GM19438 (cell line): ENCODE results near the gene SPAM1.
"Not testable (repeated sequence)": the region's sequence is repeated elsewhere in the genome, so short reads cannot be mapped to it uniquely, and the experiment has no call there.

Experiments
- ATAC-seq: cut with Tn5 transposase; IDR thresholded peaks from one replicate; pipeline ENCODE4 v1.9.1; 2021; ENCODE audit warnings: low read depth; ENCODE audit not compliant: unreplicated experiment

Gene SPAM1

DNA sequence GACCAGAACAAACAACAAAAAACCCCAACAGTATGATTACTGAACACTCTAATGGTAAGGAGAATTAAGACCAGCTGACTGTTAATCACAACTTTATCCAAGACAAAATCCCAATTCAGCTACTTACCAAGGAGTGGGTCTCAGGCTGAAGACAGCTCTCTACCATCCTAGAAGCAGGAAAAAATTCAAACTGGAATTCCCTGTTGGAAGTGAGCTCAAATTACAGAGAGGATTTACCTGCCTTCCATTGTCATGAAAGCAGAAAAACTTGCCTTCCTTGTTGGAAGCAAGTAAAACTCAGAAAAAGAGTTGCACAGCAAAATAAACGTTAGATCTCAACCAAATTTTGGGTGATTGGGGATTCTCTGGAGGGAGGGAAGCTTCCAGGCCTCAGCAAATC lies 20.9 kb downstream of the SPAM1 start:
- no peak for ATAC-seq

DNA sequence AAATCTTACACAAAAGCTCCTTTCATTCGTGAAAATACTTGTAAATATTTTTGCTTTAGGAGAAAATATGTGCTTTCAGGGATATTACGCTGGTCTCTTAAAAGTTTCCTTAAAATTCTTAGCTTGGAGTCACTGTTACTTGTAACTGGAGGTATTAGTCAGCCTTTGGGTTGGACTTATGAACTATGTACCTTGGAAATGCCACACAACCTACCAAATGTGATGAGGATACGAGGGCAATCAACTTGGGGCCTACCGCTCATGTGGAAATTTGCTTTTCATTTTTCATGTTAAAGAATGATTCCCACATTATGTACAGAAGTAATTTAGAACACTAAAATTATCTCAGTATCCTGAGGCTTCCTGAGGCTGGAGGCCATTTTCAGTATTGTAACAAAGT lies 23.1 kb downstream of the SPAM1 start:
- ATAC-seq = no peak

DNA sequence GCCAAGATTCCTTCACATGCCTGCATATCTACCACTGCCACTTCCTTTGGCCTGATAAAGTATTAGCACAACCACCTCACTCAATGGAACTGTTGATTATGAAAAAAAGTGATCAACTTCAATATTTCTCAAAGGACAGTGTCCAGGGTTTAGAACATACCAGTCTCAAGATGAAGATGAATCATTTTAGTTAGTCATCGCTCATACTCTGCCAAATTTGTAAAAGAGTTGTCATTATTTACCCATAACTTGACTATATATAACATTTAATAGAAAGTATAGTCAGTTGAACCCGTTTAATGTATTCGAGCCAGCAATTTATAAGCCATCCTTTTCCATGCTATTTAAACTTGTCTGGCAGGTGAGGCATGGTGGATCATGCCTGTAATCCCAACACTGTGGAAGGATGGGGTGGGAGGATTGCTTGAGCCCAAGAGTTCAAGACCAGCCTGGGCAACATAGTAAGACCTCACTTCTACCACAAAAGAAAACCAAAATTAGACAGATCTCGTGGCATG lies 33.2 kb downstream of the SPAM1 start:
- no peak for ATAC-seq

DNA sequence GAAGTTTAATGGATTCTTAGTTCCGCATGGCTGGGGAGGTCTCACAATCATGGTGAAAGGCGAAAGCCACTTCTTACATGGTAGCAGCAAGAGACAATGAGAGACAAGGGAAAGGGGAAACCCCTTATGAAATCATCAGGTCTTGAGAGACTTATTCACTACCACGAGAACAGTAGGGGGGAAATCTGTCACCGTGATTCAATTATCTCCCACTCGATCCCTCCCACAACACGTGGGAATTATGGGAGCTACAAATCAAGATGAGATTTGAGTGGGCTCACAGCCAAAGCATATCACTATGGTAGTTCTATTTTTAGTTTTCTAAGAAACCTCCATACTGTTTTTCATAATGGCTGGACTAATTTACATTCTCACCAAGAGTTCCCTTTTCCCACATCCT lies 36.7 kb downstream of the SPAM1 start:
- ATAC-seq = no peak

DNA sequence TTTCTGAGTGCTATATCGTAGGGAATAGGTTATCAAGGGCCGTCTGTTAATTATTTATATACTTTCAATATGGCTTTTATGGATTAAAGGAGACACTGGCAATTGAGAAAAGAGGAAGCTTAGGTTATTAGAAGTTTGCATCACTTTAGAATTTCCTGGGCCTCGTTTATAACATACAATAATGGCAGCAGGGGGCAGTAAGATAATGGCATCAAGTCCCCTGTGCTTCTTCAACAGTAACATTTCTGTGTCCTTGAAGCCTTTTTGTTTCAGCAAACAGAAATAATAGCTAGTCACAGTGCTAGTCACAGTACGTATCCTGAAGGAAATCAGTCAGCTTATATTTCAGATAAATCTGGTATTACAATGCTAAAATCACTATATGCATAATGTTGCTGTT lies 41.9 kb downstream of the SPAM1 start:
- no peak for ATAC-seq

DNA sequence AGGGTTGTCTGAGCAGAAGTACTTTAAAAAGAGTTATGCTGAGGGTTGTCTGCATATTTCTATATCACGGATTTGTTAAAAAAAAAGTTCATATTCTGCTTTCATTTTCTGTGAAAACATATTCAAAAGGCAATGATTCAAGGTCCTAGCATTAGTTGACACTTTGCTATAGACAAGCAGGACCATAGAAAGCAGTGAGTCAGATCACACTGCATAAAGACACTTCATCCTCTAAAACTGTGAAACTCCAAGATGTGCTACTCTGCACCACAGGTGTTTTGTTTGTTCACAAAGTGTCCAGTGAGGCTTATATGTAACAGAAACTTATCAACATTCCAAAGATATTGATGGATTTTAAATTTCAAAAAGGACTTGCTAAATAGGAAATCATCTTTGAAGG lies 47.0 kb downstream of the SPAM1 start:
- ATAC-seq = no peak

DNA sequence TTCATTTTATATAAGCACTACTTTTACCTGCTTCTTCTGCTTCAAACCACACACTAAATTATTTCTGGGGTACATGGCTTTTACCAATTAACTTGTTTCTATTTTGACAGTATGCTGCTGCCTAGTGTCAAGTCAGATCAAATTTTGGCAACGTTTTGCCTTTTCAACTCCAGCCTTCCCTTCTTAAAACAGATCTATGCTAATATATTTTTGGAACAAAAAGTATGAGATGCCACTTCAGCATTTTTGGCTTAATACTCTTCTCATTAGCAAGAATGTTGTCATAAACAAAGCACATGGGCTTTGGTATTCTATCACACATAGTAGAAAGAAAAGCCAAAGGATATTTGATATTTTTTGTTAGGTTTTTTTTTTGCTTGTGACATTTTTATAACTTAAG lies 47.8 kb downstream of the SPAM1 start:
- ATAC-seq = no peak

DNA sequence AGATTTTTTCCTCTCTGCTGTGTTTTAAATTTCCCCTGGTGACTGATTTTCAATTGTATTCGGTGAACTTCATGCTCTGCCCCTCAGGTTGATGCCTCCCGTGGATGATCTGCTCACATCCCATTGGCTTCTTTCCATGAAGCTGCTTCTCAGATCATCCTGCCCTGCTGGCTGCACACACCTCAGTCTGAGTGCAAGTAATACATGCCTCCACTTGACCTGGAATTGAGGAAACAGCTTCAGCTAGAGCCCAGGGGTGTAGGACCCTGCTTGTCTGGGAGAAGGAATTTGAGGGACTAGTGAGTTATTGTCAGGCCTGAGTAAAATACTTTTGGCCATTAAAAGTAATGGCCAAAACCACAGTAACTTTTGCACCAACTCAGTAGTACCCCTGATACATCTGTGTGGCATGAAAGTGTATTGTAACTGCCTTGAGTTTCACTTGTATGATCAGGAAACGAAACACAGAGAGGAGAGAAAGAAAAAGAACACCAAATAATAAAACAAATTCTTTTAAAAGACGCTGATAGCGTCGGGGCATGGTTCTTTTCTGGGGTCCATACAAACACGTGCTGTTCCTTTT lies 49.4 kb downstream of the SPAM1 start:
- ATAC-seq = no peak

DNA sequence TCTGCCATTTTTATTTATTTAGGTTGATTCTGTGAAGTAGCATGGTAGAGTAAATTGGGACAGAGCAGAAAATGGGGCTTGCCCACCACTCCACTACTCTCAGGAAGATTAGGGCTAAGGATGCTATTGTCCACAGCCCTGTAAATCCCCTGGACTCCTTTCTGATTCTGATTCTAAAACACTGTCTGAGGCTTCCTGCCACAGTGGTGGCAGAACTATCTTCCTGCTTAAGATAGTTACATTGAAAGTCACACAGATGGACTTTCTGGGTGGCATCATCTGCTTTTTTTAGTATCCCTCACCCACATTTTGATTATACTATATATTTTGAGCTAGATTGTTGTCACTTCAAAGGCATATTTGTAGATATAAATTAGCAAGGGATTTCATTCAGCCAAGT lies 50.0 kb downstream of the SPAM1 start:
- ATAC-seq = no peak

DNA sequence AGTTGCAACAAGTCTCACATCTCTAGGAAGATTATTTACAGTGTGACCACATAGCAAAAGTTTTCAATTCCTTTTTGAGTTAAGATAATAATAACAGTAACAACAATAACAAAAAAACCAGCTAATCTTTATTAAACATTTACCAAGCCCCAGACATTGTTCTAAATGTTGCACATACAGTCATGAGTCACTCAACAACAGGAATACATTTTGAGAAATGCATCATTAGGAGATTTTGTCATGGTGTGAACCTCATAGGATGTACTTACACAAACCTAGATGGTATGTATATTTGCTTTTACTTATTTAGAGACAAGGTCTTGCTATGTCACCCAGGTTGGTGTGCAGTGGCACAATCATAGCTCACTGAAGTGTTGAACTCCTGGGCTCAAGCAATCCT lies 52.0 kb downstream of the SPAM1 start:
- ATAC-seq = no peak

DNA sequence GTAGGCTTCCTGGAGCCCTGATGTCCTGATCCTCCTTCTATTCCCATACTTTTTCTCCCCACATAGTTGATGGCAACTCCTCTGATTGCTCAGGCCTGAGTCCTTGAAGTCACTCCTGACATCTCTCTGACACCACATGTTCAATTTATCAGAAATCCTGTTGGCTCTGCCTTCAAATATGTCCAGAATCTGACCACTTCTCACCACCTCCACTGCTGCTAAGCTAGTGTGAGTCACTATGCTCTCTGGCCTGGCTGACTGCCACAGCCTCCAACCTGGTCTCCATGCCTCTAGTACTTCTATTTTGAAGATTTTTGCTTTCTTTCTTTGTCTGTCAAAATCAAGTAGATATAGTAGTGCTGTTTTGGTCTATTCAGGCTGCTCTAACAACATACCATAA lies 54.8 kb downstream of the SPAM1 start:
- no peak for ATAC-seq

DNA sequence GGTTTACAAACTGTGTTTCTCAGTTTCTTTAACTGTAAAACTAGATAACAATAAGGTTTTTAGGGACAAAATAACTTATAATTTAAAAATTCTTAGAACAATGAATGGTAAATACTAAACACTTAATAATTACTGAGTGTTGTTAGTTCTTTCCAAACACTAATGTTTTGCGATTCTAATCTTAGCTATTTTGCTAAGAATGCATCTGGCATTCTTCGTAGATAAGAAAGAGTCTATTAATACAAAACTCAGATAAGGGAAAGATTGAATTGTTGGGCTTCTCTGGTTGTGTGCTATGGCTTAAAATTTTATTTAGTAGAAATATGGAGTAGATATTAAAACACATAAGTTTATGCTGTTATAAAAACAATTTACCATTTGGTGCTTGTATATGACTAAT lies 62.4 kb downstream of the SPAM1 start:
- no peak for ATAC-seq

DNA sequence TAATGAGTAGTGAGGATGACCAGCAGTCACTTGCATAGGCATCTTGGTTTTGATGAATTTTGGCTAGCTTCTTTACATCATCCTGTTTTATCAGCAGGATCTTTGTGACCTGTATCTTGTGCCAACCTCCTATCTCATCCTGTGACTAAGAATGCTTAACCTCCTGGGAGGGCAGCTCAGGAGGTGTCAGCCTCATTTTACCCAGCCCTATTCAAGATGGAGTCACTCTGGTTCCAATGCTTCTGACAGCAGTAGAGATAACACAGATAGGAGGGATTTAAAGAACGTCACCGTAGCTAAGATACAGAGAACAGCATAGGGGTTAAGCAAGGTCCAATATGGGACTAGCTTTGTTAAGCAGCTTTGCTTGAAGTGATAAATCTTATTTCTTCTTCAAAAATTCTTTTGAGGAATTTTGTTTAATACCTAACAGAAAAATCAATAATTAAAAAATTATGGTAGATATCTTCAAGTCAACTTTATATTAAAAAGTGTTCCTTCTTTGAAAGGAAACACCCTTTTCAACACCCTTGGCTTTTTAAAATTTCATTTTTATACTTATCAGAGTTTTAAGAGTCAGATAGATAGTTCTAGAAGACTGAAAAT lies 68.0 kb downstream of the SPAM1 start:
- ATAC-seq = no peak

DNA sequence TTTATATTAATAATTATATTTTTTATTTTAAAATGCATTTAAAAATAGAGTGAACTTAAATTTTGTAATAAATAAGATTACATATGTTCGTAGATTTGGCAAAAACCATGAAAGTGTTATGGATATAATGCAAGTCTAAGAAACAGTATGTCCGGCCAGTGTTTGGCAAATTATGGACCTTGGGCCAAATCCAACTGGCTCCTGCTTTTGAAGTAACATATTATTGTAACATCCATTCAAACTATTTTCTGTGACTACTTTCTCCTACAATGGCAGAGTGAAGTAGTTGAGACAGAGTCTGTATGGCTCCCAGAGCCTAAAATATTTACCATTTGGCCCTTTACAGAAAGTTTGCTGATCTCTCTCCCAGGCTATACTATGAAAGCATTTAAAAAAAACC lies 69.0 kb downstream of the SPAM1 start:
- ATAC-seq = no peak

DNA sequence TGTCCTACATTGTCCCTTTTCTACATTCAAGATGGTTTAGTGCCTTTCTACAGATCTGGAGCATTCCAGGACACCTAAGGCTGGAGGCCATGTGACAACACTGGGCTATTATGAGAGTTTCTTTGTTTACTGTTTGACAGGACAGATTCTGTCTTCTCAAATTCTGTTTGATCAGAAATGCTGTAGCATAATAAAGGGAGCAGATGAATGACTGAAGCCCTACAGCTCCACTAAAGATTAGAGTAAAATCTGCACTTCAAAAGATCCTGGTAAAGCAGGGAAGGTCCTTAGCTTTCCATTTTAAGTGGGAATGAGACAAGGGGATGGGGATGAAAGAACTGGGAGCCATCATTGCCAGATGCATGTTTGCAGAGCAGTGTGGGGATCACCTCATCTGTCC lies 69.4 kb downstream of the SPAM1 start:
- ATAC-seq = no peak

DNA sequence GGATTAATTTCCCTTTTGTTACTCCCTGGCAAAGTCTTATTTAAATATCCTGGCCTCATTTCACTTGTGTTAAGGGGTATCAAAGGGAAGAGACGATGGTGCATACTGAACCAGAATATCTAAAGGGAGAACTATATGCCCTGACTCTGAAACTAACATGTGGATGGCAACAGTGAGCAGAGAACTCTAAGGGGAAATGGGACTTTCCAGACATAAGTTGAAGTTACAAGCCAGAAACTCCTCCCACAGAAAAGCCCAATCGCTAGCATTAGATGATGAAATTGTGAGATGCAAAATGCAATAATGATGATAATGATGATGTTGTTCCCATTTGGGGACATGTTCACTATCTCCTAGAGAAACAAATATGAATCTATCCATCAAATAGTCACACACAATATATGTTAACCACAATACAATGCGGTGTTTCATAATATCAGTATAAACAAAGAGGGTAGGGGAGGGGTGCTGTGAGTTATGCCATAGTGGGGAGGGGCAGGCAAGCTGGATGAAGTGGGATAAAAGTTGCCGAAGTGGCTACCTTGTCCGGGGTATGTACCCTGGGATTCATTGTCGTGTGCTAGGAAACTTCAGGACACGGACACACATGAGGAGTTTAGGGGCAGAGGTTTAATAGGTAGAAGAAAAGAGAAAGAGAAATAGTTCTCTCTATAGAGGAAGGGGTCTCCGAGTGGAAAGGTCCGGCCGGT lies 70.7 kb downstream of the SPAM1 start:
- no peak for ATAC-seq

DNA sequence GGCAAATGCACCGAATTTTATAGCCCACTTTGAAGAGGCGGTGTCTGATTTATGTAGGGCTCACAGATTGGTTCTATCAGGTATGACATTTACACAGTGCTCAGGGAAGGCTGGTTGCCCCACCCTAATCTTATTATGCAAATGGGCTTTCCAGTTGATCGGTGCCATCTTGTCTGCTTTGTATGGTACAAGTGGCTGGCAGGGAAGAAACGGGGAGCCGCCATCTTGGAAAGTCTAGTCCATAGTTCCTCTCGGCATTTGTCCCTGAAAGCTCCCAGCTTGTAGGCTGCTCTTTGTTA lies 71.2 kb downstream of the SPAM1 start:
- no peak for ATAC-seq

DNA sequence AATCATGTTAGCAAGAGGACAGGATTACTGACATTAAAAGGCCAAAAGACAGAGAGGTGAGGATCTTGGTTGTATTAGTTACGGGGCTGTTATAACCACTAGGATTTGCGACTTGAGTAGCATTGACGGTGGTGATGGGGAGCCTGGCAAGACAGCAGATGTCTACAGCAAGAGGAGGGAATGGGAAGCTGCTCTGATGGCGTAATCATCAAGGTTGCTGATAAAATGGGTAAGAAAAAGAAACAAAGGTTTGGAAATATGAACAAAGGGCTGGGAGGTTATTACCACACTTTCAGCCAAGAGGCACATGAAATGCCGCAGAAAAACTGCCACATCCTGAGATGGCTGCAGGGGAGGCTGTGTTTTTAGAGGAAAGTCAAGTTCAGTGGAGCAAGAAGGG lies 73.9 kb downstream of the SPAM1 start:
- no peak for ATAC-seq

DNA sequence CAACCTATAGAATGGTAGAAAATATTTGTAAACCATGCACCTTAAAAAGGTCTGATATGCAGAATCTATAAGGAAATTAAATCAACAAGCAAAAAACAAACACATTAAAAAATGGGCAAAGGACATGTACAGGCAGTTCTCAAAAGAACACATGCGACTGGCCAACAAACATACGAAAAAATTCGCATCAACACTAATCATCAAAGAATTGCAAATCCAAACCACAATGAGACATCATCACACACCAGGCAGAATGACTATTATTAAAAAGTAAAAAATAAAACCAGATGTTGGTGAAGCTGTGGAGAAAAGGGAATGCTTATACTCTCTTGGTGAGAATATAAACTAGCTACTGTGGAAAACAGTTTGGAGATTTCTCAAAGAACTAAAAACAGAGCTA lies 74.7 kb downstream of the SPAM1 start:
- ATAC-seq = no peak

DNA sequence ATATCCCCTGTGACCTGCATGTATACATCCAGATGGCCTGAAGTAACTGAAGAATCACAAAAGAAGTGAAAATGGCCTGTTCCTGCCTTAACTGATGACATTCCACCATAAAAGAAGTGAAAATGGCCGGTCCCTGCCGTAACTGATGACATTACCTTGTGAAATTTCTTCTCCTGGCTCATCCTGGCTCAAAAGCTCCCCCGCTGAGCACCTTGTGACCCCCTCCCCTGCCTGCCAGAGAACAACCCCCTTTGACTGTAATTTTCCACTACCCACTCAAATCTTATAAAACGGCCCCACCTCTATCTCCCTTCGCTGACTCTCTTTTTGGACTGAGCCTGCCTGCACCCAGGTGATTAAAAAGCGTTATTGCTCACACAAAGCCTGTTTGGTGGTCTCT lies 83.3 kb downstream of the SPAM1 start:
- not testable (repeated sequence) for ATAC-seq

DNA sequence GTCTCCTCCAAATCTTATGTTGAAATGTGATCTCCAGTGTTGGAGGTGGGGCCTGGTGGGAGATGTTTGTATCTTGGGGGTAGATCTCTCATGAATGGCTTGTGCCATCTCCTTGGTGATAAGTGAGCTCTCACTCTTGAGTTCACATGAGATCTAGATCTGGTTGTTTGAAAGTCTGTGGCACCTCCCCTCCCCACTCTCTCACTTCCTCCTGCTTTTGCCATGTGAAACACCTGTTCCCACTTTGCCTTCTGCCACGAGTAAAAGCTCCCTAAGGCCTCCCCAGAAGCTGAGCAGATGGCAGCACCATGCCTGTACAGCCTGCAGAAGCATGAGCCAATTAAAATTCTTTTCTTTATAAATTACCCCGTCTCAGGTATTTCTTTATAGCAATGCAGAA lies 84.3 kb downstream of the SPAM1 start:
- ATAC-seq = no peak
